Measurements from ENCODE around the gene GPALPP1.
"Not testable (repeated sequence)": the region's sequence is repeated elsewhere in the genome, so short reads cannot be mapped to it uniquely, and the experiment has no call there.

Gene GPALPP1

GRCh38 chr13:44989071-44989889 is at the start of gene GPALPP1, which contains the start of gene NUFIP1:
Gene GPALPP1 (plus strand): TSS chr13:44989538. CDS start chr13:44989655, 117 bp downstream.
Gene NUFIP1 (minus strand): TSS chr13:44989471. CDS start chr13:44989436, 35 bp downstream.
- no peak for DNase-seq

- not testable (repeated sequence) for DNase-seq
These were observed 45.9 kb upstream of the GPALPP1 start for GRCh38 chr13:44943411-44943810.

DNA sequence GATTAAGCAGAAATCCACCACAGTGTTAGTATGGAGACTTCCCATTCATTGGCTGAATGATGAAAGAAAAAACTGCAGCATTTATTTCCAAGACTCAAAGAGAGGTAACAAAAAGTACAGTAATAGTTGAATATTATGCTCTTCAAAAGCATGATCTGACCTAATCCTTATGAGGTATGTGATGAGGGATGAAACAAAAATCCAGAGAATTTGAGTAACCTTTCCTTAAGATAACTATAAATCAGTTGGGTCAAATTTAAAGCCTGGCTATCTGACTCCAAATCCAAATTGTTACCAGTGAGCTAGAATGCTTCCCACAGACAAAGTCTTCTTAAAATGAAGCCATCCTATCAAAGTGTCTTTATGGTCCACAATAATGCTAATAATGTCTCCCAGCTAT is 38.2 kb upstream of the GPALPP1 start:
- no peak for DNase-seq

DNA sequence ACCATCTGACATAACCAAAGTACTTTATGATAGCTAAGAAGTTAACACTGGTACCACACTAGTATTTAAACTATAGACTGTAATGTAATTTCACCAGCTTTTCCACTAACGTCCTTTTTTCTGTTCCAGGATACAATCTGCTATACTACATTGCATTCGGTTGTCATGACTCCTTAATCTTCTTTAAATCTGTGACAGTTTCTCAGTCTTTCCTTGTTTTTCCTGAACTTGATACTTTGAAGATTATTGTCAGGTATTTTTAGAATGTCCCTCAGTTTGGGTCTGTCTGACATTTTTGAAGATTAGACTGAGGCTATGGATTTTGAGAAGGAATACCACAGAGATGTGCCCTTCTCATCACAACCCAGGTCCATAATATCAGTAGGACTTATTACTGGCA is 36.7 kb upstream of the GPALPP1 start:
- DNase-seq: no peak

DNA sequence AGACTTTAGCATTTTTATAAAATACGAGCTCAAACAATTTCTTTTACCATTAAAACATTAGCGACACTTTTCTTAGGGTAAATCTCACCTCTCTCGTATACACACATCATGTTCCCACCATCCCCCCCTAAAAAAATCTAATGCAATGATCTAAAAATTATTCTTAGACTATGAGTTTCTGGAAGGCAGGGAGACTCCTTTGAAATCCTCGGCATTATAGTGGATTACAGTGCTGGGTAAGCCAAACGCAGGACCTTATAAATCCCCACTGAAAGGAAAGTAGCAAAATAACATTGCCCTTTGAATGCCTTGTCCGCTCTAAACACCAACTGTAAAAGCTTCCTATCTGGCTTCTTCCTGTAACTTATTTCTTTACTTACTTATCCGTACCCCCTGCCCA is 35.1 kb upstream of the GPALPP1 start:
- DNase-seq: no peak

- no peak for DNase-seq
These were observed 33.9 kb upstream of the GPALPP1 start for GRCh38 chr13:44955406-44955805.

DNA sequence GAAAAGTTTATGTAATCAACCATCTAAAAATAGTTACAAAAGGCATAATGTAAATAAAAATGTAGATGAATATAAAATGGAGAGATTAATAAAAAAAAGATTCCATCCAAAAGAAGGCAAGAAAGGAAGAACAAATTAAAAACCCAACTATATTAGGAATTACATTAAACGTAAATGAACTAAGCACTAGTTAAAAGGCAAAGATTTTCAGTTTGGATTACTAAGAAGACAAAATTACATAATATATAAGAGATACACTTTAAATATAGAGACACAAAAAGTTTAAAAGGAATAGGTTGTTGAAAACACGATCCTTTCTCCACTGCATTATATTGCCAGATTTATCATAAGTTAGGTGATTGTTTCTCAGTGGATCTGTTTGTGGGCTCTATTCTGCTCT is 27.3 kb upstream of the GPALPP1 start:
- DNase-seq: no peak

DNA sequence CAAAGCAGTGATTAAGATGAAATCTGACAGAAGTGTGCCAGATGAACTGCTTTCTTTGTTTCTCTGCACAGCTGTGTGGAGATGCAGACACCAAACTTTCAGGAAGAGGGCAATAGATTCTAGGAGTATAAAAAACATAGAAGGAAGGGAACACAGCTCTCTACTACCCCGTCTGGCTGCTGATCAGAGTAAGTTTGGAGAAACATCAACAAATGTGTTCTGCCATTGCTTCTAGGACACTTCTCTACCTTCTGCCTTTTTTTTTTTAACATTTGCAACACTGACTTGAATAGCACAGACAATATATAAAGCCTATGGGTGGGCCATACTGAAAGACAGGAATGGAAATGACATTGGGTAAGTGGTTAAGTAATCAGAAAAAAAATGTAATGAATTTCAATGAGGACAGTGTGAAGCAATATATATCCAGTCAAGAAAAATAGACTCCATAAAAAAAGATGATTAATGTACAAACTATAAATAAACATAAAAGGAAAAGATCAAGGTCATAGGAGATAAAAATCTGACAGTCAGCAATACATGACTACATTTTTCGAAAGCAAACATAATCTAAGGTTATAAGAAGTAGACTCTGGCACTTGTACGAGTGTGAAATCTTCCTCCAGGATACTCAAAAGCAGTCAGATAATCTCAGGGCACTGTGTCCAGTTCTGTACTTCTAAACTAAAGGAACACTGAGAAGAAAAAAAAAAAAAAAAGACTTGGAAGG is 21.5 kb upstream of the GPALPP1 start:
- DNase-seq: no peak

- no peak for DNase-seq
These were observed 20.9 kb upstream of the GPALPP1 start for GRCh38 chr13:44968434-44968815.

- no peak for DNase-seq
These were observed 19.5 kb upstream of the GPALPP1 start for GRCh38 chr13:44969551-44970484.

GRCh38 chr13:44971656-44972595 is 17.4 kb upstream of the GPALPP1 start:
- no peak for DNase-seq

DNA sequence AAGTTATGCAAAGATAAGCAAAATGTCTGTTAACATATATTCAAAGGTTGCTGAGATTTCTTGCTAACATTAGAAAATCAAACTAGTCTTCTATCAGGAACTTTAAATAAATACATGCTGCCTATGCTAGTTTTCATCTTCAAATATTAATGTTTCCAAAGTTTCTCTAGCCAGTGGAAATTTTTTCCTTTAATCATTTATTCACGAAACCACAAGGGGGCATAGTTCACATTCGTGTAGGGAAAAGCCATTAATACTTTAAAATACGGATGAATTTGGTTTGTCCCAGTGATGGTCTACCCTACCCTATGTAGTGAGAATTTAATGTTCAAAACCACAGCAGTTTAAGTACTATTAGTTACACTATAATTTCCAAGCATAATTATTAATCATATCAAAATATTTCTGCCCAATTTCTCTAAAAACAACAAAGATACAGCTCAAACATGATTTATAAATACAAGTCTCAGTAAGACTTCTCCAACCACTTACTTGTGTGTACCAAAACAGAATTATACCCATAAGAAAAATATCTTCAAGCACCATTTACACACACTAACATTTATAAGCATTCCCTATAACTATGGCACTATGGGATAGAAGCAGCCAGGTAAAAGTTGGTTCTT is 16.3 kb upstream of the GPALPP1 start:
- no peak for DNase-seq

DNA sequence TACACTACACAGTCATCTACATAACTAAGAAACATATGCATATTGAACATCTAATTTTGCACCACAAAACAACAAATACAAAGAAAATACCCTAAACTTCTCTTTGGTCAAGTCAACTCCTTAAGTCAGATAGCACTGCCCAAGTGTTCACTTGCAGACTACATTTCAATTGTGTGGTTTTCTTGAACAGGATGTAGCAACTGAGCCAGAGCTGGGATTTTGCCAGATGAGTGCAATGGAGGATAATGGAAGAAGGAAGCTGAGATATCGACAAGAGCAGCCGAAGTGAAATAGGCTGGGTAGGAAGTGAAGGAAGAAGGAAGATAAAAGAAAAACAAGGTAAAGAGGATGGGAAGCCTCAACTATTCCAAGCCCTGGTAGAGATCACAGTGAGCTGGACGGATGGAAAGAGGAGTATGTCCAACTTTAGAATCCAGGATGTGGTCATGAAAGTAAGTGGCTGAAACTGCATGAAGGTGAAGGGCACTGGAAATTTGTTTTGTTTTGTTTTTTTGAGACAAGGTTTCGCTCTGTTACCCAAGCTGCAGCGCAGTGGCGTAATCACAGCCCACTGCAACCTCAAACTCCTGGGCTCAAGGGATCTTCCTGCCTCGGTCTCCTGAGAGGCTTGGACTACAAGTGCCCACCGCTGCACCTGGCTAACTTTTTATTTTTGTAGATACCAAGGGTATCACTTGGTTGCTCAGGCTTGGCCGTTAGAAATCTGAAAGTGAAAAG is 15.1 kb upstream of the GPALPP1 start:
- no peak for DNase-seq

GRCh38 chr13:44976196-44976595 is 13.1 kb upstream of the GPALPP1 start:
- no peak for DNase-seq

DNA sequence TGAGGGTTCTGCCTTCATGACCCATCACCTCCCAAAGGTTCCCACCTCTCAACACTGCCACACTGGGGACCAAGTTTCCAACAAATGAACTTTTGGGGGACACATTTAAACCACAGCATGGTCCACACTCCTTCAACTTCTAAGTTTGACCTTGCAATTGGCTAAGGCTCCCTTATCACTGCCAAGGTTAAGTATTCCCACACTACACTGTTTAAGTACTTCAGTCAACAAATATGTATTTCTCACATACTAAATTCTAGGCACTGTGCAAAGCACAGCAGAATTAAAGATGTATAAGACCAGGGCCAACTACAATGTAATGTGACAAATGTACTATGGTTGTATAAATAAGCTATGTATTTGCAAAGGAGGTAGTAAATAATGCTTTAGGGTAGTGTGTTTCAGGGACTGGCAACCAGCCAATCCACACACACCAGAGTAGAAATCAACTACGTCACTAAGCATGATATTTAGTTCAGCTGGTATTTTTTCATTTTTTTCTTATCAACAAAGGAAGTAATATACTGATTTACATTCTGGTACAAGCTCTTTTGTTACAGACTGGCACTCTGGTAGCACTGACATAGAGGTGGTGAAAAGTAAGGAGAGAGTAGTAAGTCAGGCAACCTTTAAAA is 12.3 kb upstream of the GPALPP1 start:
- no peak for DNase-seq

DNA sequence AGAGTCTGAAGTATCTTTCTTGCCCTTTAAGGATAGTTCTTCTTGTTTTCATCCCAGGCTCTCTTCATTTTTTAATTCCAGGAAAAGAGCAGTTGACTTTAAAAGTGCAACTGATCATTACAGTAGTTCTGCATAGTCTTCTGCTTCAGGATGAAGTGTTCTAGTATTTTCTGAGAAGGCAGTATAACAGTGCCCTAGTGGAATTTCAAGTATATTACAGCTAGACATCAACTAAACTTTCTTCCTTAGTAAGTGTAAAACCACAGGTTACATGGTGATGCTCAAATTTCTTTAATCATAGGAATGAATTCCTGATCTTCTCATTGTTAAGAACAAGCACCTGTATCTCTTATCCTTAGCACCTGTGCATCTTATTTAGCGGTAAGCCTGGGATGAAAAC is 11.0 kb upstream of the GPALPP1 start:
- DNase-seq: no peak

DNA sequence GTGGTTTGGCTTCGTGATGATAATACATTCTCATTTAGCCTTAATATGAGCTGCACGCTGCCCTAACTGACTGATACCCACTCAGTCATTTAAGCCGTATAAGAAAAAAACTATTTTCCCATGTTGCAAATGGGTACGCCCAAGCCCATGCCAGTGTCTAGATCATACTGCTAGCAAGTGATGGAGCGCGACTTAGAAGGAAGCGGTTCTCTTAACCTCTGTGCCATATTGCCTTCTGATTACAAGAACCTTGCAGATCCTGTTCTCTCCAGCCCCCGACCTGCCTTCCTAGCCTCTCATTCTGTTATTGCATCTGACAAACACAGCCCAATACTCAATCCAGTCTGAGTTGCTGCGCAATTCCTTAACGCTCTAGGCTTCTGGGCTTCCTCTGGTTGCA is 603 bp downstream of the GPALPP1 start:
- DNase-seq: no peak

DNA sequence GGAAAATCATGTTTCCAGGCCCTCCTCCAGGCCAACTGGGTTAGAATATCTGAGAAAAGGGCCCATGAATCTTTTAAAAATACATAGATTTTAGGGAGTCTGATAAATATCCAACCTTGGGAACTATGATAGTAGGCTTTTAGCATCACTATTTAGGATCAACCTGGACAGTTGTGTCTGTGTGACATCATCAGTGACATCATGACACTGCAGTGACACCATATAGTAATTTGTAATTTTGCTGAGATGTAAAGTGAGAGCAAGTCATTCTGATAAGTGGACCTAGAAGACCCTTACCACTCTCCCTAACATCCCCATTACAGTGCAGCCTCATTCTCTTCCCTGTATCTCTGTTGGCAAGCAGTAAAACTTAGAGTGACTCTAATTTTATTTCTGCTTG is 14.1 kb downstream of the GPALPP1 start:
- DNase-seq: no peak

- no peak for DNase-seq
These were observed 14.8 kb downstream of the GPALPP1 start for GRCh38 chr13:45004096-45004495.

- no peak for DNase-seq
These were observed 17.9 kb downstream of the GPALPP1 start for GRCh38 chr13:45007225-45007624.

Data from NCI-H1436 treated with DMSO at 0.1 percent for 48 hours (cell line).